AG04450 (cell line): Measurements from ENCODE around the gene PAX7. TPM values are rescaled to one million over a fixed set of nuclear protein-coding genes. Genes with fewer than 3 reads are reported as not detected.

Source experiments
- CTCF ChIA-PET: fragments of 300-600, 350-600 bp; formaldehyde crosslinking; extraction: SDS; loops from one replicate; lab custom pipeline; 2022; ENCODE audit warnings: antibody characterized with exemption, inconsistent platforms; lab: Charles Lee
- POLR2A ChIA-PET: fragments of 350-600 bp; formaldehyde crosslinking; extraction: SDS; loops from one replicate; lab custom pipeline; 2021; ENCODE audit warnings: antibody characterized with exemption, inconsistent platforms; lab: Yijun Ruan, JAX
- DNase-seq: peaks from one replicate; pipeline ENCODE4 v3.0.0-alpha.2; 2011; ENCODE audit warnings: low read depth, low spot score
- H3K27ac ChIP-seq: one replicate; pipeline ENCODE4 v1.5.1; 2012; ENCODE audit warnings: low read depth, low read length, control low read depth
- H3K27me3 ChIP-seq: one replicate; pipeline ENCODE4 v1.6.0; 2012; ENCODE audit warnings: low read length; ENCODE audit not compliant: control insufficient read depth, insufficient read depth
- H3K4me3 ChIP-seq: 2 replicates; pipeline ENCODE4 v1.5.1; 2011; ENCODE audit warnings: mild to moderate bottlenecking, low read depth, low read length, control low read depth
- H3K9me3 ChIP-seq: 2 replicates; pipeline ENCODE4 v1.5.1; 2012; ENCODE audit warnings: low read length; ENCODE audit not compliant: control insufficient read depth, insufficient read depth
- polyA plus RNA-seq: library from polyadenylated mRNA; depleted of rRNA; stranded (reverse); fragments of >200 nt; gene quantifications from 2 replicates; pipeline ENCODE4 v1.2.3, GENCODE V29; 2011
- TF ChIP-seq, protein P1 (sequence below): IDR thresholded peaks from 2 replicates; pipeline ENCODE4 v1.5.1; 2011; ENCODE audit warnings: low read depth, low read length, control low read depth, inconsistent platforms

Gene PAX7
- polyA plus RNA-seq, 1 experiment, result not detected

DNA sequence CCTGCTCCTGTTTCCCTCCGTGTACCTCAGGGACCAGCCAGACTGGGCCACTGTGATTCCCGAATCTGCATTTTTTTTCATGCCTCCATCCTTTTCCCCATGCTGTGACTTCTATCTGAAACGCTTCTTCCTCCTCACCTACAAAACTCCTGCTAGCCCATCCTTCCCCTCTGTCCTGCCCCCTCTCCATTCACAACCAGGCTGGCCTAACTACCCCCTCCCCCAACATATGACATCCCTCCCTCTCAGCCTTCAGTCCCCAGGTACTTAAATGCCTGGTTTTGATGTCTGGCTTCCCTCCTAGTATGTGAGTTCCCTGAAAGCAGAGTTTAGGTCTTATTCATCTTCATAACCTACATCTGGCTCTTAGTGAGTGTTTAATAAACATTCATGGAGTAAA lies 146.1 kb downstream of the PAX7 start:
- H3K4me3 ChIP-seq, result no peak overlapping the region
- H3K9me3 ChIP-seq, result no peaks in the 10 kb centered on the region
- no peak overlapping the region for H3K27ac ChIP-seq
- TF ChIP-seq, protein P1, sequence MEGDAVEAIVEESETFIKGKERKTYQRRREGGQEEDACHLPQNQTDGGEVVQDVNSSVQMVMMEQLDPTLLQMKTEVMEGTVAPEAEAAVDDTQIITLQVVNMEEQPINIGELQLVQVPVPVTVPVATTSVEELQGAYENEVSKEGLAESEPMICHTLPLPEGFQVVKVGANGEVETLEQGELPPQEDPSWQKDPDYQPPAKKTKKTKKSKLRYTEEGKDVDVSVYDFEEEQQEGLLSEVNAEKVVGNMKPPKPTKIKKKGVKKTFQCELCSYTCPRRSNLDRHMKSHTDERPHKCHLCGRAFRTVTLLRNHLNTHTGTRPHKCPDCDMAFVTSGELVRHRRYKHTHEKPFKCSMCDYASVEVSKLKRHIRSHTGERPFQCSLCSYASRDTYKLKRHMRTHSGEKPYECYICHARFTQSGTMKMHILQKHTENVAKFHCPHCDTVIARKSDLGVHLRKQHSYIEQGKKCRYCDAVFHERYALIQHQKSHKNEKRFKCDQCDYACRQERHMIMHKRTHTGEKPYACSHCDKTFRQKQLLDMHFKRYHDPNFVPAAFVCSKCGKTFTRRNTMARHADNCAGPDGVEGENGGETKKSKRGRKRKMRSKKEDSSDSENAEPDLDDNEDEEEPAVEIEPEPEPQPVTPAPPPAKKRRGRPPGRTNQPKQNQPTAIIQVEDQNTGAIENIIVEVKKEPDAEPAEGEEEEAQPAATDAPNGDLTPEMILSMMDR, result no peak
- peaks cover 4% of the 10 kb centered on the region for H3K27me3 ChIP-seq
- no peak for DNase-seq
- CTCF ChIA-PET, result no interaction called here
- POLR2A ChIA-PET, result no interaction called here

DNA sequence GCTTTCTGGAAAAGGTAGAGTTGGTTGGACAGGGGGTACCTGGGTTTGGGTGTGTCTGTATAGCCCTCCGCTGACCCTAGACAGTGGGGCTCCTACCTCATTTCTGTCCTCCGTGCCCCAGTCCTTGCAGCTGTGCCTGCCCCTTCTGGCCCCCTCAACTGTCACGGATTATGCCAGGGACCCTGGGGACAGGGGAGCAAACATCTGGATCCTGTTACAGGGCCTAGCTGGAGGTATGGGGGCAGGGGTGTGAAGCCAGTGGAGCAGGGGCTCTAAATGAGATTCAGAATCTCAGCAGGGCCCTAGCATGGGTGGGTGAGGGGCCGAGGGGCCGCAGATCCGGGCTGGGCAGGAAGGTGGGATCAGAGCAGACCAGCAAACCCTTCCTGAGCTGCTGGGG lies 147.8 kb downstream of the PAX7 start:
- DNase-seq, result no peak
- POLR2A ChIA-PET, result no interaction called here
- TF ChIP-seq, protein P1, result no peak
- Histone ChIP-seq H3K27ac (no peak overlapping the region), H3K9me3 (no peaks in the 10 kb centered on the region), H3K4me3 (no peak overlapping the region), H3K27me3 (peaks cover 4% of the 10 kb centered on the region)
- CTCF ChIA-PET, result no interaction called here

DNA sequence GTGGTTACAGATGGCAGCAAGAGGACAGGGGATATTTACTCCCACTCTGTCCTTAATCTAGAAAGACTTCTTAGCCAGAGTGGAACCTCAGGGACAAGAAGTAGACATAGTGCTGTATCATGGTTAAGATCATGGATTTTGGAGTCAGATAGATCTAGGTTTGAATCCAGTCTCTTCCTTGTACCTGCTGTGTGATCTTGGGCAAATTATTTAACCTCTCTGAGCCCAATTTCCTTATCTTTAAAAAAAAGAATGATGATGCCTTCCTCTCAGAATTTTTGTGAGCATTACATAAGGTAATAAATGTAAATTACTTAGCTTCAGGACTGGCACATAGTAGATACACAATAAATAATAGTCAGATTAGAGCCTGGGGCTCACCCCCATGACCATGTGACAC lies 150.4 kb downstream of the PAX7 start:
- Histone ChIP-seq H3K4me3 (no peak overlapping the region), H3K9me3 (no peaks in the 10 kb centered on the region), H3K27ac (no peak overlapping the region), H3K27me3 (peaks cover 12% of the 10 kb centered on the region)
- TF ChIP-seq, protein P1, result no peak
- POLR2A ChIA-PET, result no interaction called here
- no peak for DNase-seq
- CTCF ChIA-PET, result no interaction called here

DNA sequence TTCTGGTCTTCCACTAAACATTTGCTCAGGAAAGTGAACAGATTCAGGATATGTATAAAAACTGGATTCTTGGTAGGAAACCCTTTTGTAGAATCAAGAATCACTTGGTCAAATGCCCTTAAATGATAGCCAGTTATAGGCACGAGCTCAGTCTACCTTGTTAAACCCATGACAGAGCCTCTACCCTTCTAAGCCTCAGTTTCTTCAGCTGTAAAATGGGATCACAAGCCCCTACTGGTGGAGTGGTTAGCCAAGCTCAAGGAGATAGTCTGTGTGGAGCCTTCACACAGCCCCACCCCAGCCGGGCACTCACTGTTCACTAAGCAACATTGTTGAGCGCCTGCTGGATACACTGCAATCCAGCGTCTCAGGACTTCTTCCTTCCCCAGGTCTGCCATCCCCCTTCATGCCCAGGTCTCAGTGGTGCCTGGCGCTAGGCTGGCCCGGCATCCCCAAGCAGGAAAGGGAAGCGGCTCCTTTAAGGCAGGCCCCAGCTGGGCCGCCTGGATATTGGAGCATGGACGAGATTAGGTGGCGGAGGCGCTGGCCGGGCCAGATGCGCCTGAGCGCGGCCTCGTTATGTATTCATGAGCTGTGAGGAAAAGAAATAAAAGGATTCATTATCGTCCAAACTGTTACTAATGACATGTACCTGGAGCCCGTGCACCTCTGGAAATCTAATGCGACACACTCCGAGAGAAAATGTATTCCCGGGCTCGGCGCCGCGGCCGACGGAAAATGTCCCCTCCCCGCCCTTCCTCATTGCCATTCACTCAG lies 153.2 kb downstream of the PAX7 start:
- H3K27me3 ChIP-seq, result peaks cover 10% of the 10 kb centered on the region
- no peak overlapping the region for H3K27ac ChIP-seq
- ChIA-PET POLR2A (no interaction called here), CTCF (no interaction called here)
- TF ChIP-seq, protein P1, result no peak
- H3K4me3 ChIP-seq, result no peak overlapping the region
- no peaks in the 10 kb centered on the region for H3K9me3 ChIP-seq
- DNase-seq, result no peak

DNA sequence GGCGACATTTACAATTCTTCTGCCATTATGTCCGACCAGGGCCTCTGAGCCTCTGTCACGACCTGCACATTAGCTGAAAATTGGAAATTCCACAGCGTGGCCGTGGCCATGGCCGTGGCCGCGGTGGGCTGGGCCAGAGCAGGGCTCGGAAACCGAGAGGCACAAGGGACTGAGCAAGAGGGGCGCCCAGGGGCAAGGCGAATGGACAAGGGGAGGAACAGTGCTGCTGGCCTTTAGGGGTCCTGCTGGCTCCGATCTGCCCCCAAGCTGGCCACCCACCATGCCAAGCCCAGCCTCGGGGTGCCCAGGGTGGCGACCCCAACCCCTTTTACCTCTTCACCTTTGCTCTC lies 153.8 kb downstream of the PAX7 start:
- H3K4me3 ChIP-seq, result no peak overlapping the region
- peaks cover 9% of the 10 kb centered on the region for H3K27me3 ChIP-seq
- no peak for DNase-seq
- H3K27ac ChIP-seq, result no peak overlapping the region
- TF ChIP-seq, protein P1, result no peak
- ChIA-PET CTCF (no interaction called here), POLR2A (no interaction called here)
- no peaks in the 10 kb centered on the region for H3K9me3 ChIP-seq
